CD4-positive, alpha-beta T cell treated with Interleukin-4 for 4 hours (primary cell): ENCODE results near the gene UGT1A3.
"Not testable (repeated sequence)": the region's sequence is repeated elsewhere in the genome, so short reads cannot be mapped to it uniquely, and the experiment has no call there.

Source experiments
- DNase-seq: peaks from one replicate; pipeline ENCODE4 v3.0.0-alpha.2; 2020

UGT1A3 gene

DNA sequence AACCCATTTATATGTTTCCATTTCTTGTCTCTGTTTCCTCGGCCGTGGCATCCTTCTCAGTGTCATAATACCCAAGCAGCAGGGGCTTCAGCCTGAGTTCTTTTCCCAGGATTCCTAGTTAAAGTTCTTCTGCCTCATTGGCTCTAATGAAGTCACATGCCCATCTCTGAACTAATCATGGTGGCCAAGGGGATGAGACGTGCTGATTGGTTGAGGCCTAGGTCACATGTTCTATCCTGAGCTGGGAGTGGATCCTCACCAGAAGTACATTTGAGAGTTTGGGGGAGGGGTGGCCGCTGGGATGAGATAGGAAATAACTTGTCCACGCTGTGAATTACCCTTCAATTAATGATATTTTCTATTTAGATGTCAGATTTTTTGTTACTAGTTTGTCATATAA, 19.9 kb upstream of the UGT1A3 start:
- no peak for DNase-seq

DNA sequence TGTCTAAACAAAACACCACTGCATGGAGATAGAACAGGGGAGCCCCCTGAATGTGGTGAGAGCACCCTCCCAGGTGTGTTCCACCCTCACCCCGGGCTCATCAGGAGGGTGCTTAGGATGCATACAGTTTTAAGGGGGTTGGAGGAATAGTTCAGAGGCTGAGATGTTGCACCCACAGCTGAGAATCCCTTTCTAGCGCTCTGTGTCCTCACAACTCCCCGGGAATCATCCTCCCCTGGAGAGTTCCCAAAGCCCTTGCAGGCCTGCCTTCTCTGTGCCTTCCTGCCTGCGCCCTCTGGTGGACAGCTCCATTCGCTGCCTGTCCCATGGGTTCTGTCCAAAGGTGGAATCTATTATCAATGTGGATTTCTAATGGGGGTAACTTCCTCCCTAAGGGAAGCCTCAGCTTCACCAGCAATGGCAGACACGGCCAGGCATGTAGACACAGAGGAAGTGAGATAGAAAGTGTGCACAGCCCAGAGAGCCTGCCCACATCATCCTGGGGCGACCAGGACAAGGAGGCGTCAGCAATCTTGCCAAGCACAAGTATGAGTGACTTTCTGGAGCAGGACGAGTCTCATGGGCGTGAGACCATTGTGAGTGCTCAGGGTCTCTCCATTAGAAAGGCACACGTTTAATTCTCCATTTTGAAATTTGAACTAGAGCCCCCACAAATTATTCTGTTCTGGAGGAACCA, 17.4 kb upstream of the UGT1A3 start:
- DNase-seq, result peak; percentile 56

DNA sequence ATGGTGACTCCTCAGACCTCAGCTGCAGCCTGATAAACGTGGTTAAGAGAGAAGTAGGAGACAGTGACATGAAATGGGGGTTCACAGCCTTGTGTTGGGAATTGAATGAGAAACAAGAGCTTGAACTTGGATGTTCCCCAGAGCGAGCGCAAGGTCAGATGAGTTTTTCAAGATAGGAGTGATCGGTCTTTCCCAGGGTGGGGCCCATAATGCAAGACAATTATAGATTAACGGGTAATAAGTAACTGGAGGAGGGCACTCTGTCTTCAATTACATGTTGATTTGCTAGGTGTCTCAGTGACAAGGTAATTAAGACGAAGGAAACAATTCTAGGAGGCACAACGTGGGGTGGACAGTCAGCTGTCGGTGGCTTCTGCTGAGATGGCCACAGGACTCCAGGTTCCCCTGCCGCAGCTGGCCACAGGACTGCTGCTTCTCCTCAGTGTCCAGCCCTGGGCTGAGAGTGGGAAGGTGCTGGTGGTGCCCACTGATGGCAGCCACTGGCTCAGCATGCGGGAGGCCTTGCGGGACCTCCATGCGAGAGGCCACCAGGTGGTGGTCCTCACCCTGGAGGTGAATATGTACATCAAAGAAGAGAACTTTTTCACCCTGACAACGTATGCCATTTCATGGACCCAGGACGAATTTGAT, 16.1 kb upstream of the UGT1A3 start, which contains the start of gene UGT1A5:
UGT1A5 (plus strand) TSS at position 297 of the 651 bp plus-strand sequence; CDS start at position 382, 85 bp downstream.
- no peak for DNase-seq

DNA sequence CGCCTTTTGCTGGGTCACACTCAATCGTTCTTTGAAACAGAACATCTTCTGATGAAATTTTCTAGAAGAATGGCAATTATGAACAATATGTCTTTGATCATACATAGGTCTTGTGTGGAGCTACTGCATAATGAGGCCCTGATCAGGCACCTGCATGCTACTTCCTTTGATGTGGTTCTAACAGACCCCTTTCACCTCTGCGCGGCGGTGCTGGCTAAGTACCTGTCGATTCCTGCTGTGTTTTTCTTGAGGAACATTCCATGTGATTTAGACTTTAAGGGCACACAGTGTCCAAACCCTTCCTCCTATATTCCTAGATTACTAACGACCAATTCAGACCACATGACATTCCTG, 15.6 kb upstream of the UGT1A3 start:
- no peak for DNase-seq

DNA sequence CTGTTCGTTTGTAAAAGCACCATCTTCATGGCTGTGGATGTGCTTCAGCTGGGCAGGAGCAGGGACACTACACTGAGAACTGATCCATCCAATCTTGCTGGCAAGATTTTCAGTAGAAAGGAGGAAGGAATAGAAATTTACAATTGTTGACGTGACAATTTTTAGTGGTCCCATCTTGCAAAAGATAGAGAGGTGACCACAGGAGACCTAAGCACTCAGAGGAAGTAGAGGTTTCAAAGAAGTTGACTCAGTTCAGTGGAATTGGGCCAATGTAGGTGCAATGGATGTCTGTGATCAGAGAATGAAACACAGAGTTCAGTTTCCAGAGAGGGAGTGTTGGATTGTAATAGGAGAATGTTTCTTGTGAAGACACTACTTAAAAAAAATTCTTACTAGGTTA, 14.7 kb upstream of the UGT1A3 start:
- DNase-seq, result no peak

DNA sequence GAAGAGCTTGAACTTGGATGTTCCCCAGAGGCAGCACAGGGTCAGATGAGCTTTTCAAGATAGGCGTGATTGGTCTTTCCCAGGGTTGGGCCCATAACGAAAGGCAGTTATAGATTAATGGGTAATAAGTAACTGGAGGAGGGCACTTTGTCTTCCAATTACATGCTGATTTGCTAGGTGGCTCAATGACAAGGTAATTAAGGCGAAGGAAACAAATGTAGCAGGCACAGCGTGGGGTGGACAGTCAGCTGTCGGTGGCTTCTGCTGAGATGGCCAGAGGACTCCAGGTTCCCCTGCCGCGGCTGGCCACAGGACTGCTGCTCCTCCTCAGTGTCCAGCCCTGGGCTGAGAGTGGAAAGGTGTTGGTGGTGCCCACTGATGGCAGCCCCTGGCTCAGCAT, 10.3 kb upstream of the UGT1A3 start, which contains the start of gene UGT1A4:
UGT1A4 (plus strand) TSS at position 185 of the 400 bp plus-strand sequence; CDS start at position 270, 85 bp downstream.
- DNase-seq, result no peak

DNA sequence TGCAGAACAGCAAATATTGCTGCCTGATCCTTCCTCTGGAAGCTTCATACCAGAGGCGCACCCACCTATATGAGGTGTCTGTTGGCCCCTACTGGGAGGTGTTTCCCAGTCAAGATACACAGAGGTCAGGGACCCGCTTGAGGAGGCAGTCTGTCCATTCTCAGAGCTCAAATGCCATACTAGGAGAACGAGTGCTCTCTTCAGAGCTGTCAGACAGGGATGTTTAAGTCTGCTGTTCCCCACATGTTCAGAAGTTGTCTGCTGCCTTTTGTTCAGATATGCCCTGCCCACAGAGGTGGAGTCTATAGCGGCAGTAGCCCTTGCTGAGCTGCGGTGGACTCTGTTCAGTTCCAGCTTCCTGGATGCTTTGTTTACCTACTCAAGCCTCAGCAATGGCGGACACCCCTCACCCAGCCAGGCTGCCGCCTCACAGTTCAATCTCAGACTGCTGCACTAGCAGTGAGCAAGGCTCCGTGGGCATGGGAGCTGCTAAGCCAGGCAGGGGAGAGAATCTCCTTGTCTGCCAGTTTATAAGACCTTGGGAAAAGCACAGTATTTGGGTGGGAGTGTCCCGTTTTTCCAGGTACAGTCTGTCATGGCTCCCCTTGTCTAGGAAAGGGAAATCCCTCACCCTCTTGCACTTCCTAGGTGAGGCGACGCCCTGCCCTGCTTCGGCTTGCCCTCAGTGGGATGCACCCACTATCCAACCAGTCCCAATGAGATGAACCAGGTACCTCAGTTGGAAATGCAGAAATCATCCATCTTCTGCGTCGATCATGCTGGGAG, 8.2 kb downstream of the UGT1A3 start:
- DNase-seq, result not testable (repeated sequence)

DNA sequence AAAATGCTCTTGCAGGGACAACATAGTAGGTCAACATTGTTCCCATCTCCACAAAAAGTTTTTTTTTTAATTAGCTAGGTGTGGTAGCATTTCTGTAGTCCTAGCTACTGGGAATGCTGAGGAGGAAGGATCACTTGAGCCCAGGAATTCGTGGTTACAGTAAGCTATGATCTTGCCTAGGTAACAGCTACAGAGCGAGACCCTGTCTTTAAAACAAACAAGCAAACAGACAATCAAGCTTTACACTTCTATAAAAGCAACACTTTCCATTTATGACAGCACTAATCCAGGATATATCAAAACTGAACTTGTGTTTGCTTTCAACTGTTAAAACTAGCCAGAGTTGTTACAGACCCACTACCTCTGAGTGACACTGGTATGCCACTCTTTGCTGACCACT, 12.0 kb downstream of the UGT1A3 start:
- DNase-seq, result no peak

DNA sequence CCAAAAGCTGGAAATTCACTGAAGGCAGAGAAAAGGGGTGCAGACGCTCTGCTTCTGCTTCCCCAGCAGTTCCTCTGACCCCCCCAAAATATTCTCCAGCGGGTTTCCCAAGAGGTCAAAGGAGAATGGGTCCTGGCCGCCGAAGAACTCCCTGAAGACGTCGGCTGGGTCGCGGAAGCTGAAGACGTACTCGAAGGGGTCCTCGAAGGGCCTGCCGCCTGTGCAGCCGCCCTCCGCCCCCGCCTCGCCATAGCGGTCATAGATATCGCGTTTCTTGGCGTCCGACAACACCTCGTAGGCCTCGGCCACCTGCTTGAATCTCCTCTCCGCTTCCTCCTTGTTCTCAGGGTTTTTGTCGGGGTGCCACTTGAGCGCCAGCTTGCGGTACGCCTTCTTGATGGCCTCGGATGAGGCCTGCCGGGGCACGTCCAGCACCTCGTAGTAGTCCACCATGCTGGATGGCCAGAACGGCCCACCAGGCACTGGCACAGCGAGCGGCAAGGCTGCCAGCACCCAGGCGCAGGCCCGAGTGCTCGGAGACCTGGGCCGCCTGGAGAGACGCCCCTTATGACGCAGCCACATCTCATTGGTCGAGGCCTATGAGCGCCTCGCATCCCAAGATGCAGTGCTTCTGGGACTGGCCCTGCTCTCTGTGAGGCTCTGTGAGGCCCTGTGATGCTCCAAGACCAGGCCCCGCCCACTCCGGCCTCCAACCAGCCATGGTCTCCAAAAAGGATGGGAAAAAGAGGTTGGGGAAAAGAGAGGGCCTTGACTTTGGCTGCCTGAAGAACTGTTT, 14.8 kb downstream of the UGT1A3 start:
- DNase-seq, result no peak

DNA sequence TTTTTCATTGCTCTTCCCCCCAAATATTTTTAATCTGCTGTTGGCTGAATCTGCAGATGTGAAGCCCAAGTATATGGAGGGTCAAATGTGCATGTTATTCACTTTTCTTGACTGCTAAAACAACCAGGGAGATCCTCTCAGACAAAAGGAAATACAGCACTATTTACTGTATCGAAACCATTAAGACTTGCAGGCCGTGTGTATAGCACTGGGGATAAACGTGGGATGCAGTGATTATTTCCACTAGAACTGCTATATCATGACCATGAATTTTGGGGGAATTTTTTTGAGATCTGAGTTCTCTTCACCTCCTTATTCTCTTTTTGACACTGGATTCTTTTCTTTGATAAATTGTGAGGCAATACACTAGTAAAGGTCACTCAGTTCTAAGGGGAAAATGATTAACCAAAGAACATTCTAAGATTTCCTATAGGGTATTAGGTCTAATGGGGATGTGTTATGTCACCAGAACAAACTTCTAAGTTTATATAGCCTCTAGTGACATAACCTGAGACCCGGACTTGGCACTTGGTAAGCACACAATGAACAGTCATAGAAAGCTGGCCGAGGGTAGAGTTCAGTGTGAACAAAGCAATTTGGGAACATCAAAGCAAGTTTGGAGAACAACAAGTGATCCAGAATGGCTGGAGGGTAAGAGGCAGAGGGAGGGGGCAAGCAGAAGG, 16.4 kb downstream of the UGT1A3 start:
- no peak for DNase-seq

DNA sequence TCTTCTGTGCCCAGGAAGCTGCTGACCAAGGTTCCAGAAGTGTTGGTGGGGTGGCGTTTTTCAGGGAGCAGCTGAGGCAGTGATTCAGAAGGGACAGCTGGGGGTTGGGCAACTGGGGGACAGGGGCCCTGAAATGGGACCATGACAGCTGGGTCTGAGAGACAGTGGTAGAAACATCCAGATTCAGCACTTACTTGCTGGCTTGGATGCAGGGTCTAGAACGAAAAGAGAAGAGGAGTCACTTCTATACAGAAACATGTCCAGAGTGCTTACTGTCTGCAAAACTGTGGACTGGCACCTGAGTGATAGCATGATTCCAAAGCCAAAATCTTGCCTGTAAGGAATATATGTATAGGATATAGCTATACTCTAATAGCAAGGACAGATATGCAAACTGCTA, 17.0 kb downstream of the UGT1A3 start:
- DNase-seq, result not testable (repeated sequence)

DNA sequence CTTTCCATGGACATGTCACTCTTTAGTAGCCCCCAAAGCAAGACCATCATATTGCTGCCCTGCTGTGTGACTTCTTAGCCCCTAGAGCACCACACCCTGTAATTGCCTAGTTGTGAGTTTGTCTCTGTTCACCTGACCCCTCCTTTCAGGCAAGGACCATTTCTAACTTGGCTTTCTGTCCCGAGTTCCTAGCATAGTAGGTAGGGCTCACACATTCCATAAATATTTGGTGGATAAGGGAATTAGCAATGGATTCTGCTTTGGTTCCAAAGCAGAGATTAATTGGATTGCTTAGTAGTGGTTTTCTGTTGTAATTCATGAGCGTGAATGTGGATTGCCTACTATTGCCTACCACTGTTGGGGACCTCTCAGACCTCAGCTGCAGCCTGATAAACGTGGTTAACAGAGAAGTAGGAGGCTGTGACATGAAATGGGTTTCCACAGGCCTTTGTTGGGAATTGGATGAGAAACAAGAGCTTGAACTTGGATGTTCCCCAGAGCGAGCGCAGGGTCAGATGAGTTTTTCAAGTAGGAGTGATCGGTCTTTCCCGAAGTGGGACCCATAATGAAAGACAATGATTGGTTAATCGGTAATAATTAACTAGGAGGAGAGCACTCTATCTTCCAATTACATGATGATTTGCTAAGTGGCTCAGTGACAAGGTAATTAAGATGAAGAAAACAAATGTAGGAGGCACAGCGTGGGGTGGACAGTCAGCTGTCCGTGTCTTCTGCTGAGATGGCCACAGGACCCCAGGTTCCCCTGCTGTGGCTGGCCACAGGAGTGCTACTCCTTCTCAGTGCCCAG, 17.8 kb downstream of the UGT1A3 start:
- no peak for DNase-seq

DNA sequence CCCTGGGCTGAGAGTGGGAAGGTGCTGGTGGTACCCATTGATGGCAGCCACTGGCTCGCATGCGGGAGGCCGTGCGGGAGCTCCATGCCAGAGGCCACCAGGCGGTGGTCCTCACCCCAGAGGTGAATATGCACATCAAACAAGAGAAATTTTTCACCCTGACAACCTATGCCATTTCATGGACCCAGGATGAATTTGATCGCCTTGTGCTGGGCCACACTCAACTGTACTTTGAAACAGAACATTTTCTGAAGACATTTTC, 18.4 kb downstream of the UGT1A3 start:
- DNase-seq, result no peak

DNA sequence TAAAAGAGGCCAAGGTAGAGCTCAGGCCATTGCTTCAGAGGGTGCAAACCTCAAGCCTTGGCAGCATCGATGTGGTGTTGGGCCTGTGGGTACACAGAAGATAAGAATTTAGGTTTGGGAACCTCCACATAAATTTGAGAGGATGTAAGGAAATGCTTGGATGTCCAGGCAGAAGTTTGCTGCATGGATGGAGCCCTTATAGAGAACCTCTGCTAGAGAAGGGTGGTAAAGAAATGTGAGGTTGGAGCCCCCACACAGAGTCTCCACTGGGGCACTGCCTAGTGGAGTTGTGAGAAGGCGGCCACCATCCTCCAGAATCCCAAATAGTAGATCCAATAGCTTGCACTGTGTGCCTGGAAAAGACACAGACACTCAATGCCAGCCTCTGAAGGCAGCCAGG, 21.8 kb downstream of the UGT1A3 start:
- DNase-seq, result not testable (repeated sequence)

DNA sequence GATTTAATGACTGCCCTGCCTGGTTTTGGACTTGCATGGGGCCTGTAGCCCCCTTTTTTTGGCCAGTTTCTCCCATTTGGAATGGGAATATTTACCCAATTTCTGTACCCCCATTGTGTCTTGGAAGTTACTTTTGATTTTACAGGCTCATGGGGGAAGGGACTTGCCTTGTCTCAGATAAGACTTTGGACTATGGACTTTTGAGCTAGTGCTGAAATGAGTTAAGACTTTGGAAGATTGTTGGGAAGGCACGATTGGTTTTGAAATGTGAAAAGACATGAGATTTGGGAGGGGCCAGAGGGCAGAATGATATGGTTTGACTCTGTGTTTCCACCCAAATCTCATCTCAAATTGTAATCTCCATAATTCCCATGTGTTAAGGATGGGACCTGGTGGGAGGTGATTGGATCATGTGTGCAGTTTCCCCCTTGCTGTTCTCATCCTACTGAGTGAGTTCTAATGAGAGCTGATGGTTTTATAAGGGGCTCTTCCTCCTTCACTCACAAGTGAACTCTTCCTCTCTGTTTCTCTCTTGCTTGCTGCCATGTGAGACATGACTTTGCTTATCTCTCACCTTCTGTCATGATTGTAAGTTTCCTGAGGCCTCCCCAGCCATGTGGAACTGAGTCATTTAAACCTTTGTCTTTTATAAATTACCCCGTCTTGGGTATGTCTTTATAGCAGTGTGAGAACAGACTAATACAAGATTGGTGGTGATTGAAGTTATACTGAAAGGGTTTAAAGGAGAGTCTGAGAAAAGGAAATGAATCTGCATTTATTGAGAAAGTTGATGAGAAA, 22.6 kb downstream of the UGT1A3 start:
- DNase-seq, result not testable (repeated sequence)

DNA sequence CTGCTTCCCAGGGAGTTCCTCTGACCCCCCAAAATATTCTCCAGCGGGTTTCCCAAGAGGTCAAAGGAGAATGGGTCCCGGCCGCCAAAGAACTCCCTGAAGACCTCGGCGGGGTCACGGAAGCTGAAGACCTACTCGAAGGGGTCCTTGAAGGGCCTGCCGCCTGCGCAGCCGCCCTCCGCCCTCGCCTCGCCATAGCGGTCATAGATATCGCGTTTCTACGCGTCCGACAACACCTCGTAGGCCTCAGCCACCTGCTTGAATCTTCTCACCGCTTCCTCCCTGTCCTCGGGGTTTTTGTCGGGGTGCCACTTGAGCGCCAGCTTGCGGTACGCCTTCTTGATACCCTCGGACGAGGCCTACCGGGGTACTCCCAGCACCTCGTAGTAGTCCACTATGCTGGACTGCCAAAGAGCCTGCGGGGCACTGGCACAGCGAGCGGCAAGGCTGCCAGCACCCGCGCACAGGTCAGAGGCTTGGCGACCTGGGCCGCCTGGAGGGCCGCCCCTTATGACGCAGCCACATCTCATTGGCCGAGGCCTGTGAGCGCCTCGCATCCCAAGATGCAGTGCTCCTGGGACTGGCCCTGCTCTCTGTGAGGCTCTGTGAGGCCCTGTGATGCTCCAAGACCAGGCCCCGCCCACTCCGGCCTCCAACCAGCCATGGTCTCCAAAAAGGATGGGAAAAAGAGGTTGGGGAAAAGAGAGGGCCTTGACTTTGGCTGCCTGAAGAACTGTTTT, 26.2 kb downstream of the UGT1A3 start:
- DNase-seq, result no peak

DNA sequence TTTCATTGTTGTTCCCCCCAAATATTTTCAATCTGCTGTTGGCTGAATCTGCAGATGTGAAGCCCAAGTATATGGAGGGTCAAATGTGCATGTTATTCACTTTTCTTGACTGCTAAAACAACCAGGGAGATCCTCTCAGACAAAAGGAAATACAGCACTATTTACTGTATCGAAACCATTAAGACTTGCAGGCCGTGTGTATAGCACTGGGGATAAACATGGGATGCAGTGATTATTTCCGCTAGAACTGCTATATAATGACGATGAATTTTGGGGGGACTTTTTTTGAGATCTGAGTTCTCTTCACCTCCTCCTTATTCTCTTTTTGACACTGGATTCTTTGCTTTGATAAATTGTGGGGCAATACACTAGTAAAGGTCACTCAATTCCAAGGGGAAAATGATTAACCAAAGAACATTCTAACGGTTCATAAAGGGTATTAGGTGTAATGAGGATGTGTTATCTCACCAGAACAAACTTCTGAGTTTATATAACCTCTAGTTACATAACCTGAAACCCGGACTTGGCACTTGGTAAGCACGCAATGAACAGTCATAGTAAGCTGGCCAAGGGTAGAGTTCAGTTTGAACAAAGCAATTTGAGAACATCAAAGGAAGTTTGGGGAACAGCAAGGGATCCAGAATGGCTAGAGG, 27.7 kb downstream of the UGT1A3 start:
- no peak for DNase-seq

DNA sequence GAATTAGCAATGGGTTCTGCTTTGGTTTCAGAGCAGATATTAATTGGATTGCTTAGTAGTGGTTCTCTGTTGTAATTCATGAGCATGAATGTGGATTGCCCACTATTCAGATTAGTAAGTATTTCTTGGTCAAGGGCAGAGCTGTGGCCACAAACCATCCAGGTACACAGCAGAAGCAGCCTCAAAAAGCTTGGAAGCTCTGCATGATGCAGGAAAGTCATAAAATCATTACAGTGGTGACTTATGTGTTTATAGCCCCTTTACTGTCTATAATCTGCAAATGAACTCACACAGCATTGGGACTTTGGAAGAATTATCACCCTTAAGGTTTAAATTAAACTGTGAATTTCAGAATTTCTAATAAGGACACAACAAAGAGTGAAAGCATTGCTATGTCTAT, 29.3 kb downstream of the UGT1A3 start:
- no peak for DNase-seq

DNA sequence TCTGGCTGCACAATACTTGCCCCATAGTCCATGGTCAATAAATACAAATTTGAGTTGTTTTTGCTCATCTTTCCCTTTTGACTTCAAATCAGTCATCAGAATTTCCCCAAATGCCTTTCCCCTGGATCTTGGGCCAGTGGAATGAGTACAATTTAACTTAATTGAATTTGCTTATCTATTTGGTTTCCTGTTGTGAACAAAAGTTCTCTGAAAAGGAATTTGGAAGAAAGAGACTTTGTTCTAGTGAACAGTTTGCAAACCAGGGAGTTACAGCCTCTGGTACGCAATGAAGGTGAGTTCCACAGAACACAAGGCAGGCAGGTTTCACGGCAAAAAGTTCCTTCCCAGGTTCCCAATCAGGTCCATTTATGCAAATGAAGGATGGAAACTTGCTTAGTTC, 30.0 kb downstream of the UGT1A3 start:
- DNase-seq, result no peak

DNA sequence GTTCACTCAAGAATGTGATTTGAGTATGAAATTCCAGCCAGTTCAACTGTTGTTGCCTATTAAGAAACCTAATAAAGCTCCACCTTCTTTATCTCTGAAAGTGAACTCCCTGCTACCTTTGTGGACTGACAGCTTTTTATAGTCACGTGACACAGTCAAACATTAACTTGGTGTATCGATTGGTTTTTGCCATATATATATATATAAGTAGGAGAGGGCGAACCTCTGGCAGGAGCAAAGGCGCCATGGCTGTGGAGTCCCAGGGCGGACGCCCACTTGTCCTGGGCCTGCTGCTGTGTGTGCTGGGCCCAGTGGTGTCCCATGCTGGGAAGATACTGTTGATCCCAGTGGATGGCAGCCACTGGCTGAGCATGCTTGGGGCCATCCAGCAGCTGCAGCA, 31.2 kb downstream of the UGT1A3 start, which contains the start of gene UGT1A1:
UGT1A1 (plus strand) TSS at position 228 of the 400 bp plus-strand sequence; CDS start at position 246, 18 bp downstream.
- DNase-seq, result no peak
